RCC 7860 (cell line): Measurements from ENCODE around the gene DBN1.

Source experiments
- DNase-seq: peaks from one replicate; pipeline ENCODE4 v3.0.0-alpha.2; 2015; ENCODE audit warnings: low spot score
- FAIRE-seq: peaks from 2 replicates; lab custom pipeline; 2012; peaks lifted over from hg19 to GRCh38; lab: Jason Lieb, UNC

DBN1 gene

DNA sequence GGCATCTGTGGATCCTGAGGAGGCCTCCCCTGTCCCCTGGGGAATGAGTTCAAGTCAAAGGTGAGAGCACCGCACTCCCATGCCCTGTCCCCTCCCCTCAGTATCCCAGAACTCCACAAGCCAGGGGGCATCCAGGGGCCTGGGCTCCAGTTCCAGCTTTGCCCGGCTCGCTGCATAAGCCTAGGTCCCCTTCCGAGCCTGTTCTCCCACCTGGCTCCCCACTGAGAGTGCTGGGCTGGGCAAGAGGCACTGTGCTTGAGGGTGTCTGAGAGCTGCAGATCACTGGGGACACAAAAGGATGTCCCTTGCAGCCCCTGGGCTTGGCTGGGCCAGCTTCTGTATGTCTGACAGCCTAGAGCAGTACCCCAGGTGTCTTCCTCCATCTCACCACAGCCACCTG, 31.6 kb upstream of the DBN1 start:
- DNase-seq: no peak
- FAIRE-seq: no peak

- no peak for FAIRE-seq
- DNase-seq: no peak
Measured at GRCh38 chr5:177504086-177505056, 30.9 kb upstream of the DBN1 start.

DNA sequence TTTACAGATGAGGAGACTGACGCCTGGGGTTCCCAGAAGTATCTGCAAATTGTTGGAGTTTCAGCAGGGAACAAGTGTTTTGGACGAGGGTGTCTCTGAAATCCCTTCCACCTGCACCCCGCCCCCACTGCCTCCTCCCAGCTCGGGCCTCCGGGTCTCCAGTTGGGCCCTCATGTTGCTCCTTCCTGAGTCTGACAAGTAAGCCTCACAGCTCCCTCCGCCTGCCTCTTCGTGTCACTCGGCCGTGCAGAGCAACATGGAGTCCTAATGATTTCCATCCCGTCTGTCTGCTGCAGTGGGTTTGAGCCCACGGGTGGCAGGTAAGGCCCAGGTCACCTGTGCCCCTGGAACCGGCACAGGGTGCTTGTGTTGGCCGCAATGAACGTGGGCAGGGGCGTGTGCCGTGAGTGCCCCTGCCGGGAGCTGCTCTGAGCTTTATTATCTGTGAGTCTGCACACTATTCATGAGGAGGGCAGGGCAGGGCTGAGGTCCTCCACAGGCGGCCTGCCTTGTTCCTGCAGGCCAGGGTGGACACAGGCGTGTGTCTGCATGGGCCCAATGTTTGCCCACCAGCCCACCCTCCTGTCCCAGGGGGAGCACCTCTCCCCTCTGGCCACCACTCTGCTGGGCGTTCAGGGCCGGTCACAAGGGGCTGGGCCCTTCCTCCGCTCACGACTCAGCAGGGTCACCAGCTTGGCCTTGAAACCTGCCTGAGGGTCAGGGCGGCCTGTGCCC, 30.1 kb upstream of the DBN1 start:
- DNase-seq: no peak
- FAIRE-seq: no peak

GRCh38 chr5:177502886-177503285, 29.5 kb upstream of the DBN1 start:
- FAIRE-seq: no peak
- no peak for DNase-seq

DNA sequence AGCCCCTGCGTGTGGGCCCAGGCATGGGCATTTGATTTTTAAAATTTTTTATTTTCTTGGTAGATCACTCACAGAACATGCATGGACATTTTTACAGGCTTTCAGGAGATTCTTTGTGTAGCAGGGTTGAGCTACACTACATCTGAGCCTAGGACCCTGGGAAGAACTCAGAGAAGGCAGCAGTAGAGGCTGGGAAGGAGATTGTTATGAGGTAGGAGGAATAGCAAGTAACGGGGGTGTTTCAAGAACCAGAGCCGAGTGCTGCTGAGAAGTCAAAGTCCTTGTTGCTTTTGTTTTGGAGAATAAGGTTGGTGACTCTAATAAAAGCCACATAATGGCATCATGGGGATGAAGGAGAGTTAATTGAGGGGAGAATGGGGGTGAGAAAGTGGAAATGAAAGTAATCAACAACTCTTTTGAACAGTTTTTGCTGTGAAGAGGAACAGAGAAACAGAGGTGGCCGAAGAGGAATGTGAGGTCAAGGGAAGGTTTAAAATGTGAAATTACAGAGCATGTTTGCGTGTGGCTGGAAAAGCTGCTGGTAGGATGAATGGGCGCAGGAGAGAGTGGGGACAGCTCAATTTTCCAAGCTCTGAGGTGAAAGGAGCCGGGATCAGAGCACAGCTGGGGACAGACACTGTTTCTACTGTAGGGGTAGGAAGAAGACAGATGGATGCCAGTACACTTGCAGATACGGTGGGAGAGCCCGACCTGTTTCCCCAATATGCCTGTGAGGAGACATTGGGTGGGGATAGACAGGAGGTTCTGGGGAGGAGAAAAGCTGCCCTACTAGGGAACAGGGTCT, 28.6 kb upstream of the DBN1 start:
- DNase-seq (no peak), FAIRE-seq (no peak)

GRCh38 chr5:177500685-177501522, 27.5 kb upstream of the DBN1 start:
- FAIRE-seq: no peak
- DNase-seq: peak; percentile 57

- DNase-seq (no peak), FAIRE-seq (no peak)
Measured at GRCh38 chr5:177499842-177500241, 26.4 kb upstream of the DBN1 start.

GRCh38 chr5:177498013-177498787, 24.8 kb upstream of the DBN1 start:
- FAIRE-seq (no peak), DNase-seq (no peak)

DNA sequence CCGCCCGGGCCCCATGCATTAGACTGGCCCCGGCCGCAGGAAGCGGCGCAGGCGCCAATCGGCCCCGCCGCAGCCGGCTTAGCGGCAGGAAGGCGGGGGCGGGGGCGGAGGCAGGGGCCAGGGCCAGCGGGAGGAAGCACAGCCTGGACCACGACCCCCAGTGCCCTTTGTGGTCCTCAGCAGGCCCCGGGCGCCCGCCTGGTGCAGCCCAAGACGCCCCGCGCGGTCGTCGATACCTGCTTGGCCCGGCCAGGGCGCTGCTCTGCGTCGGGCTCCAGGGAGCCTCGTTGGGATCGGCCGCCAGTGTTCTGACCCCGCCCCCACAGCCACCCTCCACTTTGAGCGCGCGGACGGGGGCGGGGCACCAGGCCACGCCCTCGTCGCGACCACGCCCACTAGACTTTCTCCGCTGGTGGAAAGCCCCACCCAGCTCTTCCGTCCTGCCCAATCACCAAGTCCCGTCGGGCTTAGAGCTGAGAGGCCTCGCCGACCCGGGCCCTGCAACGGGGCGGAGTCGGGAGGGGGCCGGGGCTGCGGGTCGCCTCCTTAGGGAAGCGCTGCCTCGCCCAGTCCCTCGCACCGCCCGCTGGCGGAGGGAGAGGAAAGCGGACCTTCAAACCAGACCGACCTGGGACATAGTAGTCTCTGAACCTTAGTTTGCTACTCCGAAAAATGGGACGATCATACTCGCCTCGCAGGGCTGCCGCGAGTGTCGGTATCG, 24.0 kb upstream of the DBN1 start, which contains the start of gene PDLIM7:
TSS of gene PDLIM7 (minus strand) at position 313 of the 721 bp plus-strand sequence. CDS start 1,092 bp downstream, outside the sequence.
- peak; percentile 95 for DNase-seq
- peak; percentile 82 for FAIRE-seq

- FAIRE-seq (no peak), DNase-seq (peak; percentile 94)
Measured at GRCh38 chr5:177496727-177497291, 23.4 kb upstream of the DBN1 start.

DNA sequence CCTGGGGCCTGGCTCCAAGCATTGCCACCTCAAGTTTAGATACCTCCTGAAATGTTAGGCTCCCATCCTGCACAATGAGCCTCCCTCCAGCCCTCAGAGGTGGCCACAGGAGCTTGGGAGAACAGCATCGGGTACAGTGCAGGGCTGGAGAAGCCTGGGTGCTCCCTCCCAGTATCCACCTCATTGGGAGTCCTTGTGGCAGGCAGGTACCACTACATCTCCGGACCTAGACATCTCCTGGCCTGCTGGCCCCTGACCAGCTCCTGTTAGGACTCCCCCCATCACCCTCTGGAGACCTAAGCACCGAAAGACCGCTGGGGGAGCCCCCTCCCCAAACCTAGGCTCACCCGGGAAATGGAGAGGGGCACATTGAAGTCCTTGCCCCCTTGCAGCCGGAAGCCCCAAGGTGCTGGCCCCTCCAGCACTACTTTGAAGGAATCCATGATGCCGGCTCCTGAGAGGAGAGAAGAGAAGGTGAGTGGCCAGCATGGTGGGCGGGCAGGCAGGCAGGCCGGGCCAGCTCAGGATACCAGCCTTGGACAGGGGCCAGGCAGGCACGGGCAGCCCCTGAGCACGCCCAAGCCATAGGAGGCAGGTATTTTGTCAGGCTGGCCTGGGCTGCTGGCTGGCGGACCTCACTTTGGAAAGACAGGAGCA, 22.8 kb upstream of the DBN1 start:
- DNase-seq: peak; percentile 73
- no peak for FAIRE-seq

GRCh38 chr5:177495243-177496060, 22.0 kb upstream of the DBN1 start:
- DNase-seq (peak; percentile 94), FAIRE-seq (peak; percentile 72)

- DNase-seq (peak; percentile 97), FAIRE-seq (peak; percentile 67)
Measured at GRCh38 chr5:177494346-177495195, 21.1 kb upstream of the DBN1 start.

GRCh38 chr5:177493795-177494345, 20.4 kb upstream of the DBN1 start:
- FAIRE-seq (no peak), DNase-seq (no peak)

GRCh38 chr5:177492841-177493240, 19.4 kb upstream of the DBN1 start:
- FAIRE-seq (no peak), DNase-seq (no peak)
